CD14-positive monocyte (primary cell): Measurements from ENCODE around the gene NEUROD4. TPM values are rescaled to one million over a fixed set of nuclear protein-coding genes. Genes with fewer than 3 reads are reported as not detected.

Experiments
- DNase-seq, 3 donors: peaks; one replicate each; pipeline ENCODE4 v3.0.0-alpha.2; 2011 to 2022
- H2AFZ ChIP-seq: 2 replicates; pipeline ENCODE4 v1.6.0; 2012; ENCODE audit warnings: mild to moderate bottlenecking, low read depth, low read length, inconsistent platforms; ENCODE audit not compliant: insufficient read depth, poor library complexity, severe bottlenecking
- H3K27ac ChIP-seq, 2 donors: 1 replicate in 1 of 2; 2 replicates in 1 of 2; pipeline ENCODE4 v1.5.1; 2012 to 2013; ENCODE audit warnings: low read length in 2 of 2, control low read depth in 1 of 2, inconsistent platforms in 1 of 2, low read depth in 1 of 2, mild to moderate bottlenecking in 1 of 2
- H3K27me3 ChIP-seq, 2 donors: one replicate each; pipeline versions ENCODE4 v1.6.0 to v1.6.1; 2011 to 2013; ENCODE audit warnings: low read length in 2 of 2; ENCODE audit not compliant: control insufficient read depth in 2 of 2, insufficient read depth in 2 of 2
- H3K36me3 ChIP-seq, 2 donors: replicated peaks in 1 of 2; 1 replicate in 1 of 2; 2 replicates in 1 of 2; pipeline versions ENCODE4 v1.5.1 to v1.6.1; 2012 to 2013; ENCODE audit warnings: low read length in 2 of 2, control low read depth in 1 of 2, inconsistent platforms in 1 of 2, mild to moderate bottlenecking in 1 of 2; ENCODE audit not compliant: insufficient read depth in 2 of 2, control insufficient read depth in 1 of 2
- H3K4me1 ChIP-seq, 2 donors: 1 replicate in 1 of 2; 2 replicates in 1 of 2; pipeline versions ENCODE4 v1.5.1 to v1.6.1; 2012 to 2013; ENCODE audit warnings: low read length in 2 of 2, control low read depth in 1 of 2, inconsistent platforms in 1 of 2, mild to moderate bottlenecking in 1 of 2, moderate library complexity in 1 of 2; ENCODE audit not compliant: insufficient read depth in 2 of 2, control insufficient read depth in 1 of 2
- H3K4me2 ChIP-seq: replicated peaks from 2 replicates; pipeline ENCODE3; 2012; ENCODE audit warnings: low read length, moderate library complexity, mild to moderate bottlenecking; ENCODE audit not compliant: poor library complexity, severe bottlenecking; ENCODE audit errors: extremely low read depth
- H3K4me3 ChIP-seq, 3 experiments: fragments of 200-600 bp in 1 of 3; sonication (generic) in 1 of 3; replicated peaks in 1 of 3; 1 replicate in 2 of 3; 2 replicates in 1 of 3; pipeline ENCODE4 v1.5.1; 2011 to 2013; ENCODE audit warnings: low read length in 3 of 3, mild to moderate bottlenecking in 3 of 3, control low read depth in 2 of 3, low read depth in 2 of 3, inconsistent platforms in 1 of 3, moderate library complexity in 1 of 3
- H3K79me2 ChIP-seq: 2 replicates; pipeline ENCODE4 v1.6.0; 2012; ENCODE audit warnings: mild to moderate bottlenecking, control low read depth, inconsistent platforms, low read length, moderate library complexity; ENCODE audit not compliant: insufficient read depth
- H3K9ac ChIP-seq: 2 replicates; pipeline ENCODE4 v1.6.0; 2017; ENCODE audit warnings: low read length, mild to moderate bottlenecking; ENCODE audit not compliant: insufficient read depth, poor library complexity, severe bottlenecking
- H3K9me3 ChIP-seq, 2 donors: replicated peaks in 1 of 2; 1 replicate in 1 of 2; 2 replicates in 1 of 2; pipeline versions ENCODE4 v1.5.1 to v1.6.1; 2012 to 2013; ENCODE audit warnings: low read length in 2 of 2, control low read depth in 1 of 2; ENCODE audit not compliant: control insufficient read depth in 1 of 2, insufficient read depth in 1 of 2
- H4K20me1 ChIP-seq: 2 replicates; pipeline ENCODE4 v1.6.0; 2012; ENCODE audit warnings: mild to moderate bottlenecking, low read length, control low read depth, moderate library complexity; ENCODE audit not compliant: insufficient read depth
- H3K27ac Mint-ChIP-seq, 7 donors: one replicate each; pipeline ENCODE4 v1.8.0; 2020; ENCODE audit warnings: mild to moderate bottlenecking in 7 of 7, mixed read lengths in 7 of 7, moderate library complexity in 6 of 7, inconsistent platforms in 2 of 7
- H3K27me3 Mint-ChIP-seq, 3 donors: one replicate each; pipeline ENCODE4 v1.8.0; 2021 to 2022; ENCODE audit warnings: low read depth in 3 of 3, mild to moderate bottlenecking in 3 of 3, mixed read lengths in 3 of 3, moderate library complexity in 3 of 3, inconsistent platforms in 1 of 3
- H3K36me3 Mint-ChIP-seq, 2 donors: one replicate each; pipeline ENCODE4 v1.8.0; 2020; ENCODE audit warnings: mixed read lengths in 2 of 2, inconsistent platforms in 1 of 2, mild to moderate bottlenecking in 1 of 2
- H3K4me1 Mint-ChIP-seq: one replicate; pipeline ENCODE4 v1.8.0; 2020; ENCODE audit warnings: mild to moderate bottlenecking, mixed read lengths
- H3K4me3 Mint-ChIP-seq, 2 donors: one replicate each; pipeline ENCODE4 v1.8.0; 2020; ENCODE audit warnings: mild to moderate bottlenecking in 2 of 2, mixed read lengths in 2 of 2, moderate library complexity in 1 of 2
- H3K9me3 Mint-ChIP-seq, 7 donors: one replicate each; pipeline ENCODE4 v1.8.0; 2020 to 2022; ENCODE audit warnings: mixed read lengths in 7 of 7, mild to moderate bottlenecking in 6 of 7, moderate library complexity in 6 of 7, inconsistent platforms in 2 of 7
- WGBS: methylation state at CpG from one replicate; pipeline ENCODE4 v1.1.5; 2013; ENCODE audit warnings: missing lambda C conversion rate; ENCODE audit not compliant: insufficient coverage; 5-methylcytosine and 5-hydroxymethylcytosine counted together
- intact Hi-C, 2 donors: fragments of 100-400 bp; cut with micrococcal nuclease; formaldehyde crosslinking; loops; one replicate each; pipeline versions ENCODE4 v1.15.0 to v1.15.1; 2023
- polyA plus RNA-seq, 3 donors: library from polyadenylated mRNA; depleted of rRNA in 1 of 3; unstranded in 2 of 3; stranded (reverse) in 1 of 3; fragments of 300-500 nt in 2 of 3; fragments of >200 nt in 1 of 3; fragmentation: Illumina TruSeq in 2 of 3; gene quantifications; 1 replicate in 2 of 3; 2 replicates in 1 of 3; pipeline ENCODE4 v1.2.3, GENCODE V29; 2012 to 2021
- TF ChIP-seq, protein P1 (sequence below): fragments of 200-600 bp; IDR thresholded peaks from one replicate; pipeline ENCODE4 v1.8.0; 2022; ENCODE audit warnings: antibody characterized with exemption, mild to moderate bottlenecking

NEUROD4 gene
- polyA plus RNA-seq, 3 donors: not detected

DNA sequence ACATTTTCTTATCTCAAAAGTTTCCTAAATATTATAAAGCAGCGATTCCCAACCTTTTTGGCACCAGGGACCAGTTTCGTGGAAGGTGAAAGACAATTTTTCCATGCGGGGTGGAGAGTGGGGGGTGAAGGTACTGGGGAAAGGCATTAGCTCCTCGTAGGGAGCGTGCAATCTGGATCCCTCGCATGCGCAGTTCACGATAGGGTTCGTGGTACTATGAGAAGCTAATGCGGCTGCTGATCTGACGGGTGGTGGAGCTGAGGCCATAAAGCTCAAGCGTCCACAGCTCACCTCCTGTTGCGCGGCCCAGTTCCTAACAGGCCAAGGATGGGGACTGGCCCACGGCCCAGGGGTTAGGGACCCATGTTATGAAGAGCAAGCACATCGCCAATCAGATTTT lies 29.9 kb downstream of the NEUROD4 start:
- DNase-seq: no peak
- no peaks in the 10 kb centered on the region for H3K36me3 ChIP-seq
- H3K27me3 ChIP-seq: no peaks in the 10 kb centered on the region
- no peak overlapping the region for H3K4me3 Mint-ChIP-seq
- no peak overlapping the region for H3K27ac ChIP-seq
- 95% methylated on average over 15 of the region's 16 CpGs for WGBS
- H3K79me2 ChIP-seq: no peaks in the 10 kb centered on the region
- no peak overlapping the region for H3K9ac ChIP-seq
- peaks cover 3% of the 10 kb centered on the region for H3K4me1 Mint-ChIP-seq
- no peaks in the 10 kb centered on the region for H3K9me3 ChIP-seq
- H4K20me1 ChIP-seq: no peaks in the 10 kb centered on the region
- no peak overlapping the region for H3K4me3 ChIP-seq
- H3K27ac Mint-ChIP-seq: no peak overlapping the region
- no peaks in the 10 kb centered on the region for H3K9me3 Mint-ChIP-seq
- H3K4me2 ChIP-seq: no peak overlapping the region
- TF ChIP-seq, protein P1, sequence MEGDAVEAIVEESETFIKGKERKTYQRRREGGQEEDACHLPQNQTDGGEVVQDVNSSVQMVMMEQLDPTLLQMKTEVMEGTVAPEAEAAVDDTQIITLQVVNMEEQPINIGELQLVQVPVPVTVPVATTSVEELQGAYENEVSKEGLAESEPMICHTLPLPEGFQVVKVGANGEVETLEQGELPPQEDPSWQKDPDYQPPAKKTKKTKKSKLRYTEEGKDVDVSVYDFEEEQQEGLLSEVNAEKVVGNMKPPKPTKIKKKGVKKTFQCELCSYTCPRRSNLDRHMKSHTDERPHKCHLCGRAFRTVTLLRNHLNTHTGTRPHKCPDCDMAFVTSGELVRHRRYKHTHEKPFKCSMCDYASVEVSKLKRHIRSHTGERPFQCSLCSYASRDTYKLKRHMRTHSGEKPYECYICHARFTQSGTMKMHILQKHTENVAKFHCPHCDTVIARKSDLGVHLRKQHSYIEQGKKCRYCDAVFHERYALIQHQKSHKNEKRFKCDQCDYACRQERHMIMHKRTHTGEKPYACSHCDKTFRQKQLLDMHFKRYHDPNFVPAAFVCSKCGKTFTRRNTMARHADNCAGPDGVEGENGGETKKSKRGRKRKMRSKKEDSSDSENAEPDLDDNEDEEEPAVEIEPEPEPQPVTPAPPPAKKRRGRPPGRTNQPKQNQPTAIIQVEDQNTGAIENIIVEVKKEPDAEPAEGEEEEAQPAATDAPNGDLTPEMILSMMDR: no peak
- peaks cover 3 to 5% of the 10 kb centered on the region in 2 donors for H3K4me1 ChIP-seq
- H3K36me3 Mint-ChIP-seq: no peaks in the 10 kb centered on the region
- no peak overlapping the region for H2AFZ ChIP-seq
- peaks cover 0 to 2% (median 0%) of the 10 kb centered on the region in 3 donors for H3K27me3 Mint-ChIP-seq
- intact Hi-C loops: loop anchor here in 1 of 2 donors (5.0 kb wide), 1 partner anchor 32 kb away; the partner anchor contains the start of gene NEUROD4

DNA sequence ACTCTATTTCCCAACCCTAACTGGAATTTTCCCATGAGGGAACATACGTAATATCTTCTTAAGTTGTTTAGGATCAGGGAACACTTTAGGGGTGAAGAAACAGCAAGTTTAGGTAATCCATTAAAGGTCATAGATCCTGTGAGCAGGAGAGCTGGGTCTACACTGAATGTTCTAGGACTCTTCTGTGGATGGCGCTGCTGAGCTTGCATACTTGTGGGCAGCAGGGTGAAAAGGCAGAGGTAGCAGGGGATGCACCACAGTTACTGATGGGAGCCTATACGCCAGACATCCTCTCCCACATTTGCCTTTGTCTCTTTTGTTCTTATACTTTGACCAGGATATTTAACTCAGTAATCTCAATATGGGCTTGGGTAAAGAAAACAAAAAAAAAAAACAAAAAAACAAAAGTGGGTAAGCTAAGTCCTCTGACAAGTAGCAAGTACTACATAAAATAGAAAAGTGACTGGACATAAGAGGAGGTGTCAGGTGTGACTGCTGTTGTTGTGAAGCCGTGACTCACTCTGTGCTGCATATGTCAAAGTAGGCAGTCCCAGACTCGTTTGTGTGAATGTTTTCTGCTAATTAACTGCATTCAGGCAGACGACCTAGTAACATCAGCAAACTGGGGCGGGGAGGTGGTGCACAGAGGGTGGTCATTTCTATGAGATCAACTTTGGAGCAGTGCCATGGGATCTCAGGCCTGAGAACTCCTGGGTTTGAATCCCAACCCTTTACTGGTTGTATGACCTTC lies 31.6 kb downstream of the NEUROD4 start:
- intact Hi-C loops: loop anchor here in 1 of 2 donors (5.0 kb wide), 1 partner anchor 34 kb away; the partner anchor contains the start of gene NEUROD4
- Histone ChIP-seq H3K9ac (no peak overlapping the region), H3K79me2 (no peaks in the 10 kb centered on the region), H3K27me3 (no peaks in the 10 kb centered on the region), H3K4me3 (no peak overlapping the region), H2AFZ (no peak overlapping the region), H3K9me3 (no peaks in the 10 kb centered on the region), H3K36me3 (no peaks in the 10 kb centered on the region), H3K4me1 (no peaks in the 10 kb centered on the region), H3K27ac (no peak overlapping the region), H3K4me2 (no peak overlapping the region), H4K20me1 (no peaks in the 10 kb centered on the region)
- Mint-ChIP-seq H3K27me3 (peaks cover 0 to 2% (median 0%) of the 10 kb centered on the region in 3 donors), H3K9me3 (no peaks in the 10 kb centered on the region), H3K27ac (no peak overlapping the region), H3K36me3 (no peaks in the 10 kb centered on the region), H3K4me1 (no peaks in the 10 kb centered on the region), H3K4me3 (no peak overlapping the region)
- no peak for DNase-seq
- TF ChIP-seq, protein P1: no peak
- 90% methylated on average over 2 of the region's 7 CpGs for WGBS
